HFFc6 (cell line): Measurements from ENCODE around the gene CDKN1B. TPM values are rescaled to one million over a fixed set of nuclear protein-coding genes. Genes with fewer than 3 reads are reported as not detected.

Experiments used
- DNase-seq: peaks from one replicate; pipeline ENCODE4 v3.0.0-alpha.2; 2018
- H3K27ac Mint-ChIP-seq: 2 replicates; pipeline ENCODE4 v1.8.0; 2020; ENCODE audit warnings: mild to moderate bottlenecking, mixed read lengths
- H3K27me3 Mint-ChIP-seq: 2 replicates; pipeline ENCODE4 v1.8.0; 2021; ENCODE audit warnings: mild to moderate bottlenecking, moderate library complexity, mixed read lengths; ENCODE audit not compliant: insufficient read depth
- H3K36me3 Mint-ChIP-seq: 2 replicates; pipeline ENCODE4 v1.8.0; 2021; ENCODE audit warnings: low read depth, mixed read lengths
- H3K4me1 Mint-ChIP-seq: 2 replicates; pipeline ENCODE4 v1.8.0; 2020; ENCODE audit warnings: low read depth, mixed read lengths
- H3K4me3 Mint-ChIP-seq: 2 replicates; pipeline ENCODE4 v1.8.0; 2020; ENCODE audit warnings: mild to moderate bottlenecking, moderate library complexity, mixed read lengths
- H3K9me3 Mint-ChIP-seq: 2 replicates; pipeline ENCODE4 v1.8.0; 2020; ENCODE audit warnings: mild to moderate bottlenecking, mixed read lengths
- microRNA-seq: library from miRNA; unstranded; fragments of <30 nt; microRNA quantifications from one replicate; pipeline ENCODE4, GENCODE V29; 2019
- total RNA-seq, 6 experiments: library from RNA; stranded (reverse); fragmentation: NEBNext Ultra II Directional; extraction: Animal tissue kit (Norgen Biotek cat#: 25700); gene quantifications; 2 replicates in 1 of 6; 3 replicates in 5 of 6; pipeline ENCODE4 v1.2.3, GENCODE V29; 2021
- TF ChIP-seq, protein P1 (sequence below): fragments of 200-600 bp; sonication (generic); IDR thresholded peaks from 2 replicates; pipeline ENCODE4 v1.5.0; 2021; ENCODE audit warnings: antibody characterized with exemption, mild to moderate bottlenecking

Gene CDKN1B
- total RNA-seq, 6 experiments from 2014 or later = 22.9 to 31.4 (median 29.7) TPM

DNA sequence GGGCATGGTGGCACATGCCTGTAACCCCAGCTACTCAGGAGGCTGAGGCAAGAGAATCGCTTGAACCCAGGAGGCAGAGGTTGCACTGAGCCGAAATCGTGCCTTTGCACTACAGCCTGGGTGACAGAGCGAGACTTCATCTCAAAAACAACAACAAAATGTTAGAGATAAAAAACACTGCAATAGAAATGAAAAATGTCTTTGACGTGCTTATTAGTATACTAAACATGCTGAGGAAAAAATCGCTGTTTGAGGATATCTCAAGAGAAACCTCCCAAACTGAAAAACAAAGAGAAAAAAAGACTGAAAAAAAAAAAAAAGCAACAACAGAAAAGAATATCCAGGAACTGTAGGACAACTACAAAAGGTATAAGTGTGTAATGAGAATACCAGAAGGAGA lies 53.1 kb downstream of the CDKN1B start:
- TF ChIP-seq, protein P1, sequence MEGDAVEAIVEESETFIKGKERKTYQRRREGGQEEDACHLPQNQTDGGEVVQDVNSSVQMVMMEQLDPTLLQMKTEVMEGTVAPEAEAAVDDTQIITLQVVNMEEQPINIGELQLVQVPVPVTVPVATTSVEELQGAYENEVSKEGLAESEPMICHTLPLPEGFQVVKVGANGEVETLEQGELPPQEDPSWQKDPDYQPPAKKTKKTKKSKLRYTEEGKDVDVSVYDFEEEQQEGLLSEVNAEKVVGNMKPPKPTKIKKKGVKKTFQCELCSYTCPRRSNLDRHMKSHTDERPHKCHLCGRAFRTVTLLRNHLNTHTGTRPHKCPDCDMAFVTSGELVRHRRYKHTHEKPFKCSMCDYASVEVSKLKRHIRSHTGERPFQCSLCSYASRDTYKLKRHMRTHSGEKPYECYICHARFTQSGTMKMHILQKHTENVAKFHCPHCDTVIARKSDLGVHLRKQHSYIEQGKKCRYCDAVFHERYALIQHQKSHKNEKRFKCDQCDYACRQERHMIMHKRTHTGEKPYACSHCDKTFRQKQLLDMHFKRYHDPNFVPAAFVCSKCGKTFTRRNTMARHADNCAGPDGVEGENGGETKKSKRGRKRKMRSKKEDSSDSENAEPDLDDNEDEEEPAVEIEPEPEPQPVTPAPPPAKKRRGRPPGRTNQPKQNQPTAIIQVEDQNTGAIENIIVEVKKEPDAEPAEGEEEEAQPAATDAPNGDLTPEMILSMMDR = no peak
- peaks cover 1% of the 10 kb centered on the region; the same call in 1 of the 2 replicates for H3K27me3 Mint-ChIP-seq
- no peak overlapping the region for H3K4me3 Mint-ChIP-seq
- no peaks in the 10 kb centered on the region for H3K9me3 Mint-ChIP-seq
- H3K27ac Mint-ChIP-seq = no peak overlapping the region
- peaks cover 13% of the 10 kb centered on the region; the same call in 1 of the 2 replicates for H3K36me3 Mint-ChIP-seq
- H3K4me1 Mint-ChIP-seq = no peaks in the 10 kb centered on the region
- no peak for DNase-seq

Small RNA genes lying within 50 kb of the gene (microRNA-seq; reads per million reads assigned to microRNA genes)
- not detected for gene MIR613

Other genes starting within 250 kb of the CDKN1B start
- 1 to 10 TPM; 5.9 to 8.9 (median 7.4) TPM for gene DUSP16, start 154.5 kb upstream of the CDKN1B start, total RNA-seq
- gene CREBL2, start 105.5 kb upstream of the CDKN1B start, total RNA-seq = 10 to 100 TPM; 20.9 to 25.7 (median 23.2) TPM
- under 1 TPM in 3 of 6 experiments, not detected in 3; 0.15 to 0.31 (median 0.26) TPM for gene GPR19, start 21.2 kb upstream of the CDKN1B start, total RNA-seq
- gene APOLD1, start 68.3 kb downstream of the CDKN1B start, total RNA-seq = 1 to 10 TPM; 5.0 to 8.6 (median 6.6) TPM
- 10 to 100 TPM; 87.6 to 97.3 (median 94.2) TPM for gene DDX47, start 96.0 kb downstream of the CDKN1B start, total RNA-seq
- gene GPRC5A, start 174.2 kb downstream of the CDKN1B start, total RNA-seq = 100 to 1,000 TPM; 206 to 371 (median 280) TPM
- not detected for gene GPRC5D, start 234.8 kb downstream of the CDKN1B start, total RNA-seq